Left lobe of liver (tissue), 2 donors: Measurements from ENCODE around the gene AK5. TPM values are rescaled to one million over a fixed set of nuclear protein-coding genes. Genes with fewer than 3 reads are reported as not detected.

Experiments used
- ATAC-seq: fragments of 200-7000 bp; cut with Tn5 transposase; one replicate; pipeline ENCODE4 v1.9.1; 2020; ENCODE audit warnings: mild to moderate bottlenecking, moderate library complexity
- DNase-seq: peaks from one replicate; pipeline ENCODE4 v3.0.0-alpha.2; 2020; ENCODE audit warnings: low spot score
- total RNA-seq: library from RNA; stranded (reverse); gene quantifications from one replicate; pipeline ENCODE4 v1.2.1, GENCODE V29; 2021
- donor health status: DM: no; HTN: no; CAD: no; lungs with moderate emphysema.
- donor health status: DM: no; HTN: yes; CAD: no.

The AK5 gene
- 0.15 TPM for total RNA-seq

GRCh38 chr1:77281491-77282186 lies at the start of gene AK5:
AK5 (plus strand) TSS chr1:77282019; CDS start chr1:77282314, 295 bp downstream.
- peak; percentile 70 for ATAC-seq
- DNase-seq = no peak

- ATAC-seq (no peak), DNase-seq (no peak)
Observed at GRCh38 chr1:77232829-77233228, 49.0 kb upstream of the AK5 start.

GRCh38 chr1:77234096-77234495 lies 47.7 kb upstream of the AK5 start:
- ATAC-seq = no peak
- no peak for DNase-seq

GRCh38 chr1:77234943-77235342 lies 46.9 kb upstream of the AK5 start:
- DNase-seq = no peak
- no peak for ATAC-seq

GRCh38 chr1:77238462-77238861 lies 43.4 kb upstream of the AK5 start:
- no peak for DNase-seq

GRCh38 chr1:77239311-77239710 lies 42.5 kb upstream of the AK5 start:
- no peak for DNase-seq
- ATAC-seq = no peak

More at GRCh38 chr1:77238462-77238861, 43.4 kb upstream of the AK5 start:
- ATAC-seq = no peak

- DNase-seq (no peak), ATAC-seq (no peak)
Observed at GRCh38 chr1:77245830-77246229, 36.0 kb upstream of the AK5 start.

- no peak for ATAC-seq
Observed at GRCh38 chr1:77250126-77250525, 31.7 kb upstream of the AK5 start.

GRCh38 chr1:77253211-77253610 lies 28.6 kb upstream of the AK5 start:
- ATAC-seq (no peak), DNase-seq (no peak)

More at GRCh38 chr1:77250126-77250525, 31.7 kb upstream of the AK5 start:
- DNase-seq = no peak

- no peak for ATAC-seq
- no peak for DNase-seq
Observed at GRCh38 chr1:77263708-77264107, 18.1 kb upstream of the AK5 start.

- ATAC-seq = no peak
- DNase-seq = no peak
Observed at GRCh38 chr1:77265180-77265579, 16.6 kb upstream of the AK5 start.

GRCh38 chr1:77267035-77267434 lies 14.8 kb upstream of the AK5 start:
- no peak for ATAC-seq
- DNase-seq = no peak

- ATAC-seq (no peak), DNase-seq (no peak)
Observed at GRCh38 chr1:77271852-77272580, 9.8 kb upstream of the AK5 start.

GRCh38 chr1:77273891-77274290 lies 7.9 kb upstream of the AK5 start:
- ATAC-seq = no peak
- DNase-seq = no peak

GRCh38 chr1:77275194-77275593 lies 6.6 kb upstream of the AK5 start:
- ATAC-seq (no peak), DNase-seq (no peak)

- DNase-seq = no peak
- no peak for ATAC-seq
Observed at GRCh38 chr1:77276941-77277340, 4.9 kb upstream of the AK5 start.

GRCh38 chr1:77279929-77280328 lies 1.9 kb upstream of the AK5 start:
- ATAC-seq (no peak), DNase-seq (no peak)

- DNase-seq (no peak), ATAC-seq (no peak)
Observed at GRCh38 chr1:77280962-77281361, 857 bp upstream of the AK5 start.

- no peak for DNase-seq
- ATAC-seq = peak; percentile 32
Observed at GRCh38 chr1:77282187-77282865, 507 bp downstream of the AK5 start.

GRCh38 chr1:77282866-77283539 lies 1.2 kb downstream of the AK5 start:
- no peak for DNase-seq
- ATAC-seq = no peak

GRCh38 chr1:77283701-77284425 lies 2.0 kb downstream of the AK5 start:
- no peak for ATAC-seq
- no peak for DNase-seq
